Astrocyte (in vitro differentiated cells and primary cell): ENCODE measurements around the gene PRDX5. TPM values are rescaled to one million over a fixed set of nuclear protein-coding genes. Genes with fewer than 3 reads are reported as not detected.

Source experiments
- DNase-seq: peaks from one replicate; pipeline ENCODE4 v3.0.0-alpha.2; 2010; ENCODE audit warnings: low read depth
- FAIRE-seq: peaks from 2 replicates; lab custom pipeline; 2011; peaks lifted over from hg19 to GRCh38; lab: Jason Lieb, UNC
- H2AFZ ChIP-seq: 2 replicates; pipeline ENCODE4 v1.6.0; 2012; ENCODE audit warnings: low read depth, low read length, inconsistent platforms
- H3K27ac ChIP-seq: 2 replicates; pipeline ENCODE4 v1.5.1; 2011; ENCODE audit warnings: low read depth, low read length, inconsistent platforms
- H3K27me3 ChIP-seq: 2 replicates; pipeline ENCODE4 v1.6.0; 2011; ENCODE audit warnings: low read length, inconsistent platforms; ENCODE audit not compliant: insufficient read depth
- H3K36me3 ChIP-seq: 2 replicates; pipeline ENCODE4 v1.5.1; 2011; ENCODE audit warnings: low read length, inconsistent platforms; ENCODE audit not compliant: insufficient read depth
- H3K4me1 ChIP-seq: 2 replicates; pipeline ENCODE4 v1.5.1; 2011; ENCODE audit warnings: low read length, inconsistent platforms; ENCODE audit not compliant: insufficient read depth
- H3K4me2 ChIP-seq: 2 replicates; pipeline ENCODE4 v1.6.0; 2012; ENCODE audit warnings: low read length, inconsistent platforms
- H3K4me3 ChIP-seq: 2 replicates; pipeline ENCODE4 v1.5.1; 2011; ENCODE audit warnings: low read depth, mild to moderate bottlenecking, low read length, inconsistent platforms; ENCODE audit not compliant: insufficient read depth
- H3K79me2 ChIP-seq: 2 replicates; pipeline ENCODE4 v1.6.0; 2012; ENCODE audit warnings: mild to moderate bottlenecking, low read length, inconsistent platforms; ENCODE audit not compliant: insufficient read depth
- H3K9ac ChIP-seq: 2 replicates; pipeline ENCODE4 v1.6.0; 2012; ENCODE audit warnings: mild to moderate bottlenecking, low read length, inconsistent platforms
- H3K9me3 ChIP-seq: 2 replicates; pipeline ENCODE4 v1.5.1; 2012; ENCODE audit warnings: low read depth, mild to moderate bottlenecking, low read length, inconsistent platforms; ENCODE audit not compliant: insufficient read depth
- H4K20me1 ChIP-seq: 2 replicates; pipeline ENCODE4 v1.6.0; 2012; ENCODE audit warnings: low read length, inconsistent platforms; ENCODE audit not compliant: insufficient read depth
- H3K27ac Mint-ChIP-seq: one replicate; pipeline ENCODE4 v1.8.0; 2021; ENCODE audit warnings: mild to moderate bottlenecking, mixed read lengths; ENCODE audit not compliant: unreplicated experiment
- H3K27me3 Mint-ChIP-seq: one replicate; pipeline ENCODE4 v1.8.0; 2021; ENCODE audit warnings: low read depth, mixed read lengths; ENCODE audit not compliant: unreplicated experiment
- H3K36me3 Mint-ChIP-seq: one replicate; pipeline ENCODE4 v1.8.0; 2021; ENCODE audit warnings: low read depth, mixed read lengths; ENCODE audit not compliant: unreplicated experiment
- H3K4me1 Mint-ChIP-seq: one replicate; pipeline ENCODE4 v1.8.0; 2021; ENCODE audit warnings: low read depth, mixed read lengths; ENCODE audit not compliant: unreplicated experiment
- H3K4me3 Mint-ChIP-seq: one replicate; pipeline ENCODE4 v1.8.0; 2021; ENCODE audit warnings: mild to moderate bottlenecking, moderate library complexity, mixed read lengths; ENCODE audit not compliant: unreplicated experiment
- H3K9me3 Mint-ChIP-seq: one replicate; pipeline ENCODE4 v1.8.0; 2021; ENCODE audit warnings: mild to moderate bottlenecking, mixed read lengths; ENCODE audit not compliant: unreplicated experiment
- EZH2 ChIP-seq: IDR thresholded peaks from 2 replicates; pipeline ENCODE4 v1.6.1; 2012; ENCODE audit warnings: mild to moderate bottlenecking, low read length, inconsistent platforms; ENCODE audit not compliant: insufficient read depth
- total RNA-seq: library from RNA; stranded (reverse); gene quantifications from 2 replicates; pipeline ENCODE4 v1.2.1, GENCODE V29; 2021
- TF ChIP-seq, protein P1 (sequence below): IDR thresholded peaks from 2 replicates; pipeline ENCODE4 v1.5.1; 2011; ENCODE audit warnings: low read depth, mild to moderate bottlenecking, inconsistent platforms, low read length, moderate library complexity; ENCODE audit not compliant: insufficient read depth

Gene PRDX5
- total RNA-seq, 1 donor from 2014 or later: 243 TPM

DNA sequence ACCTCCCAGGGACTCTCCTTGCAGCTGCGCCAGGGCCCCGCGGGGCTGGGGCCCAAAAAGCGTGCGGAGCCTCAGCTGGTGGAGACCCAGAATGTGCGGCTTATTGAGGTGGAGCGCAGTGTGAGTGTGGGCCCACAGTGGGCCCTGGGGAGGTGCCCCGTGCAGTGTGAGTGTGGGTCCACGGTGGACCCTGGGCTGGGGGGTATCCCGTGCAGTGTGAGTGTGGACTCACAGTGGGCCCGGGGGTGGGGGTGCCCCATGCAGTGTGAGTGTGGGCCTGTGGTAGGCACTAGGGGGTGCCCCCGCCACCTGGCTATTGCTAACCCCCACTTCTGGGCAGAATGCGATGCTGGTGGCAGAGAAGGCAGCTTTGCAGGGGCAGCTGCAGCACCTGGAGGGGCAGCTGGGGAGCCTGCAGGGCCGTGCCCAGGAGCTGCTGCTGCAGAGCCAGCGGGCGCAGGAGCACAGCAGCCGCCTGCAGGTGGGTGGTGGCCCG lies 33.3 kb downstream of the PRDX5 start:
- no peak overlapping the region for H3K4me3 Mint-ChIP-seq
- H3K36me3 ChIP-seq: no peaks in the 10 kb centered on the region
- no peak overlapping the region for H3K27ac Mint-ChIP-seq
- H3K27me3 Mint-ChIP-seq: peaks cover 11% of the 10 kb centered on the region
- DNase-seq: no peak
- H3K4me3 ChIP-seq: no peak overlapping the region
- no peak overlapping the region for H3K27ac ChIP-seq
- peaks cover 9% of the 10 kb centered on the region for H3K4me1 ChIP-seq
- no peak overlapping the region for H3K9ac ChIP-seq
- no peaks in the 10 kb centered on the region for H3K9me3 ChIP-seq
- H2AFZ ChIP-seq: no peak overlapping the region
- H3K4me1 Mint-ChIP-seq: no peaks in the 10 kb centered on the region
- no peaks in the 10 kb centered on the region for H3K36me3 Mint-ChIP-seq
- no peaks in the 10 kb centered on the region for H3K79me2 ChIP-seq
- FAIRE-seq: no peak
- H4K20me1 ChIP-seq: no peaks in the 10 kb centered on the region
- no peak overlapping the region for H3K4me2 ChIP-seq
- no peaks in the 10 kb centered on the region for H3K9me3 Mint-ChIP-seq
- no peaks in the 10 kb centered on the region for H3K27me3 ChIP-seq
- no peak for TF ChIP-seq EZH2
- TF ChIP-seq, protein P1, sequence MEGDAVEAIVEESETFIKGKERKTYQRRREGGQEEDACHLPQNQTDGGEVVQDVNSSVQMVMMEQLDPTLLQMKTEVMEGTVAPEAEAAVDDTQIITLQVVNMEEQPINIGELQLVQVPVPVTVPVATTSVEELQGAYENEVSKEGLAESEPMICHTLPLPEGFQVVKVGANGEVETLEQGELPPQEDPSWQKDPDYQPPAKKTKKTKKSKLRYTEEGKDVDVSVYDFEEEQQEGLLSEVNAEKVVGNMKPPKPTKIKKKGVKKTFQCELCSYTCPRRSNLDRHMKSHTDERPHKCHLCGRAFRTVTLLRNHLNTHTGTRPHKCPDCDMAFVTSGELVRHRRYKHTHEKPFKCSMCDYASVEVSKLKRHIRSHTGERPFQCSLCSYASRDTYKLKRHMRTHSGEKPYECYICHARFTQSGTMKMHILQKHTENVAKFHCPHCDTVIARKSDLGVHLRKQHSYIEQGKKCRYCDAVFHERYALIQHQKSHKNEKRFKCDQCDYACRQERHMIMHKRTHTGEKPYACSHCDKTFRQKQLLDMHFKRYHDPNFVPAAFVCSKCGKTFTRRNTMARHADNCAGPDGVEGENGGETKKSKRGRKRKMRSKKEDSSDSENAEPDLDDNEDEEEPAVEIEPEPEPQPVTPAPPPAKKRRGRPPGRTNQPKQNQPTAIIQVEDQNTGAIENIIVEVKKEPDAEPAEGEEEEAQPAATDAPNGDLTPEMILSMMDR: no peak

DNA sequence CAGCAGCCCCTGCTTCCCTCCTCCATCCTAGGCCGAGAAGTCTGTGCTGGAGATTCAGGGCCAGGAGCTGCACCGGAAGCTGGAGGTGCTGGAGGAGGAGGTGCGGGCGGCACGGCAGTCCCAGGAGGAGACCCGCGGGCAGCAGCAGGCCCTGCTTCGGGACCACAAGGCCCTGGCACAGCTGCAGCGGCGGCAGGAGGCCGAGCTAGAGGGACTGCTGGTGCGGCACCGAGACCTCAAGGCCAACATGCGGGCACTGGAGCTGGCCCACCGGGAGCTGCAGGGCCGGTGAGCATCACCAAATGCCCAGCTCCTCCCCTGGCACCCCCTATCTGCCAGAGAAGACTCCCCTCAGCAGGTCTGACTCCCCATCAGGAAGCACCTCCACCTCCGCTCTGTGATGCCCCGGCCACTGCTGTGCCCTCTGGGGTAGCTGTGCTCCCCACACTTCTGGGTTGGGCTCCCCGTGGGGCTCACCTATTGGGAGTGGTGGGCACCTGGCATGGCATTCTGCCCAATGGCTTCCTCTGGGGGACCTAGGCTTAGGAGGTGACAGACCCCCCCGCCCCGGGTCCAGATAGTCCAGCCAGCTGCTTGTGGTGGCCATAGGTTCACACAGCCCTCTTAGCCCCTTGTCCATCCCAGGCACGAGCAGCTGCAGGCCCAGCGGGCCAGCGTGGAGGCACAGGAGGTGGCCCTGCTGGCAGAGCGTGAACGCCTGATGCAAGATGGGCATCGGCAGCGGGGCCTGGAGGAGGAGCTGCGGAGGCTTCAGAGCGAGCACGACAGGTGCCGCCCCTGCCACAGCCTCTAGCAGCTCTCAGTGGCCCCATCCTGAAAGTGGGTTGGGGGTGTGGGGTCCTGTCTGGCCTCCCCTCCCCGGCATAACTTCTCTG lies 34.4 kb downstream of the PRDX5 start:
- Mint-ChIP-seq H3K4me1 (peaks cover 5% of the 10 kb centered on the region), H3K36me3 (no peaks in the 10 kb centered on the region), H3K4me3 (no peak overlapping the region), H3K27me3 (peaks cover 7% of the 10 kb centered on the region), H3K9me3 (no peaks in the 10 kb centered on the region), H3K27ac (no peak overlapping the region)
- no peak overlapping the region for H3K4me2 ChIP-seq
- H3K27me3 ChIP-seq: no peaks in the 10 kb centered on the region
- H3K9me3 ChIP-seq: no peaks in the 10 kb centered on the region
- H3K27ac ChIP-seq: no peak overlapping the region
- DNase-seq (no peak), FAIRE-seq (no peak)
- H3K79me2 ChIP-seq: no peaks in the 10 kb centered on the region
- no peak for TF ChIP-seq EZH2
- TF ChIP-seq, protein P1: no peak
- no peaks in the 10 kb centered on the region for H3K36me3 ChIP-seq
- no peak overlapping the region for H3K9ac ChIP-seq
- H2AFZ ChIP-seq: no peak overlapping the region
- no peak overlapping the region for H3K4me3 ChIP-seq
- H4K20me1 ChIP-seq: no peaks in the 10 kb centered on the region
- H3K4me1 ChIP-seq: peaks cover 9% of the 10 kb centered on the region
